Measurements from ENCODE around the gene PTCHD1.

The PTCHD1 gene

DNA sequence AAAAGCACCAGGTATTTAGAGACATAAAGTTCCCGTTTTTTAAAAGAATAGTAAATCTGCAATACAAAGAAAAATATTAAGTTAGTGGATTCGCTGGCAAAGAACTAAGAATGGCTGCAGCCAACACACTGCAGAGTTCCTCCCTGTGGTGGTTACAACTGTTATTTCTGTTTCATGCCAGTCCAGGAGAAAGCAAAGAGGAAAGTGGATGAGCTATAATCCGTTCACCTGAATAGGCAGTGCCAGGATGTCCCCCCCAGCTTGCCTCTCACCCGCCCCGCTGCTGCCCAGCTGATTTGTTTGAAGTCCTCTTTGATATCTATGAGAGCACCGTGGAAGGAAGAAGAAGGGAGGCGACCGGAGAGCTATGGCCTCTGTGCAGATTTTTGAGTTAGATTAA is 63.9 kb downstream of the PTCHD1 start:
- TF ChIP-seq ZNF274 (IDR thresholded peaks at IDR 0.05; ENCODE audit: low read depth, low read length), result no peak
- H3K4me3 ChIP-seq (ENCODE audit: low read length), result no peak overlapping the region

DNA sequence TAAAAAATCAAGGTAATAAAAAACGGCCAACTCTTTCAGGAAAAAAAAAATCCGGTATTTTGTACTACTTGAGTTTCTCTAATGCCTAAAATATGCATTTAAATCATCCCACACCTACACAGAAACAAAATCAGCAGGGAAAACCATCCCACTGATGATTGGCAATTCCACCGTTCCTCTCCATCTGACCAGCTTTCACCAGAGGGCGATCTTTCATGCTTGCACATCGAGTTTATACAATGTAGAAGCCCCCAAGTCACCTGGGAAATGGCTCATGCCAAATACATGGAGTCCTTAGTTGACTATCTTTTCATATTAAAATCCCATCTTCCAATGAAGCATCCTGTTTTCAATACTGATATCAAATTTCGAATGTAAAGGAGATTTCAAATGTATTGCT is 69.2 kb downstream of the PTCHD1 start:
- H3K4me3 ChIP-seq (ENCODE audit: low read length), result no peak overlapping the region
- TF ChIP-seq ZNF274 (IDR thresholded peaks at IDR 0.05; ENCODE audit: low read depth, low read length), result no peak

DNA sequence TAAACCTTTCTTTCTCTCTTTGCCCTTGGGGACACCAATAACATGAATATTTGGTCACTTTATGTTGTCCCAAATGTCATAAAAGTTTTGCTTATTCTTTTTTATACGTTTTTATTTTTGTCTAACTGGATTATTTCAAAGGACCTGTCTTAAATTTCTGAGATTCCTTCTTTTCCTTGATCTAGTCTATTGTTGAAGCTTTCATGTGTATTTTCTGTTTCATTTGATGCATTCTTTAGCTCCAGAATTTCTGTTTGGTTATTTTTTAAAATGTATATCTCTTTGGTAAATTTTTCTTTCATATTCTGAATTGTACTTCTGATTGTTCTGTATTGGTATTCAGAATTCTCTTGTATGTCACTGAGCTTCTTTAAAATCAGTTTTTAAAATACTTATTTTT is 88.3 kb downstream of the PTCHD1 start:
- no peak for TF ChIP-seq ZNF274 (IDR thresholded peaks at IDR 0.05; ENCODE audit: low read depth, low read length)
- H3K4me3 ChIP-seq (ENCODE audit: low read length), result no peak overlapping the region

DNA sequence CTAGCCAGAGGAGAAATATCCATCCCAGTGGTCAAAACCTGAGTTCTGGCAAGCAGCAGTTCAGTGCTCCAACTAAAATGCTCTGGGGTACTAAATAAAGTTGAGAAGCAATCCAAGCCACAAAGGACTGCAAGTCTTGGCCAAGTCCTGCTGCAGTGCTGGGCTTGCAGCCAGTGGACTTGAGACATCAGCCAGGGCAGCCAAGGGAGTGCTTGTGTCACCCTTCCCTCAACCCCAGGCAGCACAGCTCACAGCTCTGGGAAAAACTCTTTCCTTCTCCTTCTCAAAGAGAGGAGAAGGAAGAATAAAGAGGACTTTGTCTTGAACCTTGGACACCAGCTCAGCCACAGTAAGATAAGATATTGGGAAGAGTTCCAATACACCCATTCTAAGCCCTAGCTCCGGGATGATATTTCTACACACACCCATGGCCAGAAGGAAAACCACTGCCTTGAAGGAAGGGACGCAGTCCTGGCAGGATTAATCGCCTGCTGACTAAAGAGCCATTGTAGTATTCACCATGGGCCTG is 99.8 kb downstream of the PTCHD1 start:
- H3K4me3 ChIP-seq (ENCODE audit: low read length), result no peak overlapping the region
- no peak for TF ChIP-seq ZNF274 (IDR thresholded peaks at IDR 0.05; ENCODE audit: low read depth, low read length)

DNA sequence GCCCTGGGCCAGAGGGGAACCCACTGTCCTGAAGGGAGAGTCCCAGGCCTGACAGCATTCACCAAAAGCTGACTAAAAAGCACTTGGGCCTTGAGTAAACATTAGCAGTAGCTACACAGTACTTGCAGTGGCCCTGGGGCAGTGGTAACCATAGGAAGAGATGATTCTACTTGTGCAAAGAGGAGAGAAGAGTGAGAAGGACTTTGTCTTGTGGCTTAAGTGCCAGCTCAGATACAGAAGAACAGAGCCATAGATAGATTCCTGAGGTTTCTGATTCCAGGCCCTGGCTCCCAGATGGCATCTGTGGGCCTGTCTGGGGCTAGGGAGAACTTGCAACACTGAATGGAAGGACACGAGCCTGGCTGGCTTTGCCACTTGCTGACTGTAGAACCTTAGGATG is 100.5 kb downstream of the PTCHD1 start:
- no peak for TF ChIP-seq ZNF274 (IDR thresholded peaks at IDR 0.05; ENCODE audit: low read depth, low read length)
- no peak overlapping the region for H3K4me3 ChIP-seq (ENCODE audit: low read length)

DNA sequence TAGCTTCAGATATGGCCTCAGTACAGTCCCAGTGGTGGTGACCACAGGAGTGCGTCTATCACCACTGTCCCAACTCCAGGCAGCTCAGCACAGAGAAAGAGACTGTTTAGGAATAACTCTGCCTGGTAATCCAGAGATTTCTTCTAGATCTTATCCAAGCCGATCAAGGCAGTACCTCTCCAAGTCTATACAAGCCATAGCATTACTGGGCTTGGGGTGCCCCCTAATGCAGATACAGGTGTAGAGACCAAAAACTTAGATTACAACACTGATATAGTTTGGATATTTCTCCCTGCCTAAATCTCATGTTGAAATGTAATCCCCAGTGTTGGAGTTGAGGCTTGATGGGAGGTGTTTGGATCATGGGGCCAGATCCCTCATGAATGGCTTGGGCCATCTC is 100.9 kb downstream of the PTCHD1 start:
- H3K4me3 ChIP-seq (ENCODE audit: low read length), result no peak overlapping the region
- TF ChIP-seq ZNF274 (IDR thresholded peaks at IDR 0.05; ENCODE audit: low read depth, low read length), result no peak

DNA sequence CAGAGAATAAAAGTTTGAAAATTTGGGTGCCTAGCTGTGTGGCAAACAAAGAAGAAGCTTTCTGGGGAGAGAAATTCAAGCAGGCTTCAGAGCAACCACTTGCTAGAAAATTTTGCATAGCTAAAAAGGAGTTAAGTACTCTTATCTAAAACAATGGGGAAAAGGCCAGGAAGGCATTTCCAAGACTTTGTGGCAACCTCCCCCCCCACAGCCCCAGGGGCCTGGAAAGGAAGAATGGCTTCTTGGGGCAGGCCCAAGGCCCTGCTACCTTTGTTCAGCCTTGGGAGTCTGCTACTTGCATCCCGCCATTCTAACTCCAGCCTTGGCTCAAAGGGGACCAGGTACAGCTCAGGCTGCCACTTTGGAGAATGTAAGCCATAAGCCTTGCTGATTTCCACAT is 102.2 kb downstream of the PTCHD1 start:
- no peak for TF ChIP-seq ZNF274 (IDR thresholded peaks at IDR 0.05; ENCODE audit: low read depth, low read length)
- no peak overlapping the region for H3K4me3 ChIP-seq (ENCODE audit: low read length)

DNA sequence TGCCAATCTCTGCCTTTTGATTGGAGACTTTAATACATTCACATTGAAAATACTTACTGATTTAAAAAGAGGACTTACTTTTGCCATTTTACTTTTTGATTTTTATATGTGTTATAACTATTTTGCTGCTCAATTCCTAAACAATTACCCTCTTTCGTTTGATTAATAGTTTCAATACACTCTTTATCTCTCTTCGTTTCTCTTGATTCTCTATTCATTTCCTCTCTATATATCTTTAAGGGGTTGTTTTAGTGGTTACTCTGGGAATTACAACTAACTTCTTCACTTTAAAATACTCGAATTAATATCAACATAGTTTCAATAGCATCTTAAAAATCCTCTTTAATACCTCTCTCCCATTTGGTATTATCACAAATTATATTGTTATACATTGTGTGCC is 116.6 kb downstream of the PTCHD1 start:
- TF ChIP-seq ZNF274 (IDR thresholded peaks at IDR 0.05; ENCODE audit: low read depth, low read length), result no peak

More for the DNA sequence above, 116.6 kb downstream of the PTCHD1 start:
- no peak overlapping the region for H3K4me3 ChIP-seq (ENCODE audit: low read length)

All from GM08714 (cell line).